GM12872 (cell line): Measurements from ENCODE around the gene PRKCQ.

Experiments used
- TF ChIP-seq, protein P1 (sequence below): IDR thresholded peaks from 3 replicates; pipeline ENCODE4 v1.5.1; 2011; ENCODE audit warnings: low read depth, mild to moderate bottlenecking, low read length, moderate library complexity; ENCODE audit not compliant: insufficient read depth

The PRKCQ gene

GRCh38 chr10:6473430-6473829, 106.6 kb downstream of the PRKCQ start:
- TF ChIP-seq, protein P1, sequence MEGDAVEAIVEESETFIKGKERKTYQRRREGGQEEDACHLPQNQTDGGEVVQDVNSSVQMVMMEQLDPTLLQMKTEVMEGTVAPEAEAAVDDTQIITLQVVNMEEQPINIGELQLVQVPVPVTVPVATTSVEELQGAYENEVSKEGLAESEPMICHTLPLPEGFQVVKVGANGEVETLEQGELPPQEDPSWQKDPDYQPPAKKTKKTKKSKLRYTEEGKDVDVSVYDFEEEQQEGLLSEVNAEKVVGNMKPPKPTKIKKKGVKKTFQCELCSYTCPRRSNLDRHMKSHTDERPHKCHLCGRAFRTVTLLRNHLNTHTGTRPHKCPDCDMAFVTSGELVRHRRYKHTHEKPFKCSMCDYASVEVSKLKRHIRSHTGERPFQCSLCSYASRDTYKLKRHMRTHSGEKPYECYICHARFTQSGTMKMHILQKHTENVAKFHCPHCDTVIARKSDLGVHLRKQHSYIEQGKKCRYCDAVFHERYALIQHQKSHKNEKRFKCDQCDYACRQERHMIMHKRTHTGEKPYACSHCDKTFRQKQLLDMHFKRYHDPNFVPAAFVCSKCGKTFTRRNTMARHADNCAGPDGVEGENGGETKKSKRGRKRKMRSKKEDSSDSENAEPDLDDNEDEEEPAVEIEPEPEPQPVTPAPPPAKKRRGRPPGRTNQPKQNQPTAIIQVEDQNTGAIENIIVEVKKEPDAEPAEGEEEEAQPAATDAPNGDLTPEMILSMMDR: no peak

GRCh38 chr10:6470894-6471618, 109.0 kb downstream of the PRKCQ start:
- TF ChIP-seq, protein P1: no peak

GRCh38 chr10:6469661-6470060, 110.4 kb downstream of the PRKCQ start:
- TF ChIP-seq, protein P1: no peak

- TF ChIP-seq, protein P1: no peak
Observed at GRCh38 chr10:6465854-6466601, 114.0 kb downstream of the PRKCQ start.

GRCh38 chr10:6465437-6465836, 114.6 kb downstream of the PRKCQ start:
- TF ChIP-seq, protein P1: no peak

GRCh38 chr10:6464862-6465430, 115.1 kb downstream of the PRKCQ start:
- TF ChIP-seq, protein P1: no peak

- TF ChIP-seq, protein P1: no peak
Observed at GRCh38 chr10:6463366-6463765, 116.7 kb downstream of the PRKCQ start.
